Measurements from ENCODE around the gene NFATC2IP.

GRCh38 chr16:28924399-28924761 lies 26.4 kb upstream of the NFATC2IP start:
- TF ChIP-seq POLR2AphosphoS5 (IDR thresholded peaks at IDR 0.05; ENCODE audit: borderline replicate concordance, low read depth, low read length) (no peak), EZH2 (IDR thresholded peaks at IDR 0.05) (no peak), FOXP2 (optimal IDR thresholded peaks at IDR 0.05; ENCODE audit: control extremely low read depth, extremely low read length, insufficient read depth) (no peak)
